GM12875 (cell line): Measurements from ENCODE around the gene TRAIP.

Experiments
- H3K4me3 ChIP-seq: one replicate; pipeline ENCODE4 v1.5.1; 2011; ENCODE audit warnings: low read depth, low read length, control low read depth
- CTCF ChIP-seq: IDR thresholded peaks from 2 replicates; pipeline ENCODE4 v1.5.1; 2011; ENCODE audit warnings: low read depth, mild to moderate bottlenecking, control low read depth, inconsistent platforms, low read length, moderate library complexity, borderline replicate concordance; ENCODE audit not compliant: insufficient read depth

The TRAIP gene

GRCh38 chr3:49883998-49884397 lies 27.6 kb upstream of the TRAIP start:
- no peak overlapping the region for H3K4me3 ChIP-seq
- TF ChIP-seq CTCF = no peak

GRCh38 chr3:49882166-49882565 lies 25.8 kb upstream of the TRAIP start:
- no peak overlapping the region for H3K4me3 ChIP-seq

GRCh38 chr3:49880581-49881315 lies 24.4 kb upstream of the TRAIP start:
- no peak for TF ChIP-seq CTCF
- H3K4me3 ChIP-seq = no peak overlapping the region

More at GRCh38 chr3:49882166-49882565, 25.8 kb upstream of the TRAIP start:
- TF ChIP-seq CTCF = no peak

- no peak for TF ChIP-seq CTCF
- H3K4me3 ChIP-seq = no peak overlapping the region
Measured at GRCh38 chr3:49879721-49880120, 23.4 kb upstream of the TRAIP start.

GRCh38 chr3:49878686-49879085 lies 22.3 kb upstream of the TRAIP start:
- TF ChIP-seq CTCF = no peak

GRCh38 chr3:49877716-49878115 lies 21.4 kb upstream of the TRAIP start:
- no peak for TF ChIP-seq CTCF
- no peak overlapping the region for H3K4me3 ChIP-seq

More at GRCh38 chr3:49878686-49879085, 22.3 kb upstream of the TRAIP start:
- no peak overlapping the region for H3K4me3 ChIP-seq

- H3K4me3 ChIP-seq = no peak overlapping the region
- no peak for TF ChIP-seq CTCF
Measured at GRCh38 chr3:49876567-49876966, 20.2 kb upstream of the TRAIP start.
